Keratinocyte (primary cell): ENCODE results near the gene RPL27A.

Experiments
- CTCF ChIP-seq, 3 experiments: IDR thresholded peaks in 1 of 3; conservative IDR thresholded peaks in 1 of 3; optimal IDR thresholded peaks in 1 of 3; 2 replicates in 2 of 3; 3 replicates in 1 of 3; pipeline versions ENCODE3 to v1.5.1; 2011; ENCODE audit warnings: low read length in 3 of 3, mild to moderate bottlenecking in 3 of 3, moderate library complexity in 2 of 3, control low read depth in 1 of 3, inconsistent platforms in 1 of 3; ENCODE audit not compliant: insufficient read depth in 2 of 3; ENCODE audit errors: extremely low read depth in 1 of 3
- EZH2 ChIP-seq: IDR thresholded peaks from one replicate; pipeline ENCODE4 v1.6.1; 2012; ENCODE audit warnings: inconsistent platforms, mild to moderate bottlenecking, low read length, moderate library complexity

- TF ChIP-seq CTCF (optimal IDR thresholded peaks at IDR 0.05 in 1 of 3, IDR thresholded peaks at IDR 0.05 in 1 of 3, conservative IDR thresholded peaks at IDR 0.05 in 1 of 3; ENCODE audit: extremely low read depth in 1 of 3, insufficient read depth in 2 of 3, low read length in 3 of 3) (no peak), EZH2 (no peak)
These were observed 50.2 kb downstream of the RPL27A start for GRCh38 chr11:8732748-8733241.
